AG08395 (cell line): ENCODE results near the gene SLC23A2.
"Not testable (repeated sequence)": the region's sequence is repeated elsewhere in the genome, so short reads cannot be mapped to it uniquely, and the experiment has no call there.

Source experiments
- DNase-seq: peaks from one replicate; pipeline ENCODE4 v3.0.0; 2012; ENCODE audit warnings: mixed read lengths, low spot score

The SLC23A2 gene

DNA sequence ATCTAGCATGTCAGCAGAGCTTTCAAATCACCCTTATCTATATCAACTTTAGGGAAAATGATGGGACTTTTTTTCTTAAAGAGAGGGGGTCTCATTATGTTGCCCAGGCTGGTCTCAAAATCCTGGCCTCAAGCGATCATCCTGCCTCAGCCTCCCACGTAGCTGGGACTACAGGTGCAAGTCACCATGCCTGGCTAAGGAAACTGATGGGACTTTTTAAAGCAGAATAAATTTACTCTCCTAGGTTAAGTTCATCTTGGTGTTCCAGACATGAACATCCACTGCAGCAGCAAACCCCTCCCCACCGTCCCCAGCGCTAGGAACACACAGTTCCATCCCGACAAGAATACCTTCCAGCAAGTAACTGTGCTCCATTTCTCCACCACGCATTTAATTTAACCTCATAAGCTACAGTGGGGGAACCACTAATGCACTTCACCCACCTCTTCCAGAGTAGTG is 64.9 kb downstream of the SLC23A2 start:
- DNase-seq = no peak

DNA sequence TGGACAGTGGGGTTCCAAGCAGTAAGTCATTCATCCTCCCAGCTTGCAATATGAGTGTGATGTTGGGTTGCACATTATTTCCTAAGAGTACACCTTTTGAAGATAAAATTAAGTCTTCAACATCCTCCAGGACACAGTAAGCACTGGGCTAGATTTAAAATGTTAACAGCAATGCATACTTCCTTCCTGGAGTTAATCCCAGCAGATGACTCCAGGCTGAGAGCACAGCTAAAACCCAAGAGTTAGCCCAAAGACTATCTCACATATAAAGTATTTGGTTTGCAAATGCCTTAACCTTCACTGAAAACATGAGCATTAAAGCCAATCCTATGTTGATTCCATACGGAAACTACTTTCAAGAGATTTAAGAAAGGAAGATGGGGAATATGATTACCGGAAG is 69.2 kb downstream of the SLC23A2 start:
- peak; percentile 35 for DNase-seq

DNA sequence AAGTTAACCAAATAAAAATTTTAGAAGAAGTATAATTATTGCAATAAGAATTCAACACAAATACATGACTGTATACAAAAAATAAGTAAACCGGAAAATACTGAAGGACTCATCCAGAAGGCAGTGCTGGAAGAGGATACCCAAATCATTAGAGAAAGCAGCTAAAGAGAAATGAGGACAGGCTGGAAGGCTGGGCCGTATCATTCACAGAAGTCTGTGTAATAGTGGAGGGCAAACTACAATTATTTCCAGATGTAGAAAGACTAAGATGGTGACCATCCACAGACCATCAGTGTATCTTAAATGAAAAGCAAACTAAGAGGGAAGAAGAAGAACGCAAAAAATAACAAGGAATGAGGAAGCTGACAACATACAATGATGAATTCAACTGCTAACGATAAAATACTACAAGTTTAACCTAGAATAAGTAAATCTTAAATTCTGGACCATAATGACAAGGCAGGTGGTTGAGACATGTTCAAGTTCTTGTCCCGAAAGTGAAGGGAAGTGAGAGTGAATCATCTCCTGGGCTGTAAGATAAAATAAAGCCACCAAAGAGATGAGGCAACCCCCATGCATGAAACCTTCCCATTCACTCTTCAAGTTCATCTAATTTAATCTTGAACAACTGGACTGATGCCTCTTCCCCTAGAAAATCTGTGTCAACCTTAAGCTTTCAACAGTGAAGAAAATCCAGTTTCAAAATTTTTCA is 71.5 kb downstream of the SLC23A2 start:
- peak; percentile 24 for DNase-seq

DNA sequence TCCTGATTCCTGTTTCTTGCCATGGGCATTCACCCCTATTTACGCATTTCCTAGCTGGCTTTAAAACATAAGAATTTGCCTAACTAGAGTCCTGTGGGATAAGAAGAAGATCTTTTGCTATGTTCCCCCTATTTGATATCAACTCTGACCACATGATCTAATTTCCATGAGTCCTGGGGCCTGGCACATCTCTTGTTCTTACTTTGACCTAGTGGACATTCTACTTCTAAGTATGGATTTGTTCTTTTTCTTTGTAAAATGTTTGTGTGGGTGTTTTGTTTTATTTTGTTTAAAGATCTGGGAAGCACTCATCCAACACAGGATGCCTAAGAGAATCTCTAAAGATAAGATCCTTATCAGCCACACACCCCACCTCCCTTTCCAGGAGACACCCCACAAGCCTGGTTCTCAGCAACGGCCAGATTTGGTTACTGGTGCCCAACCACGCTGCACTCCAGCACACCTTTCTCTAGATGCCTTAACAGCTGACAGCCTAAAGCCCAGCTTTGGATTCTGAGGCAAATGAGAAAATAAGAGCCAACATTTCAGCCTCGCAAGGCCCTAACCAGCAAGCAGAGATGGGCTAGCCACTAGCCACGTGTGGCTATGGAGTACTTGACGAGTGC is 74.7 kb downstream of the SLC23A2 start:
- DNase-seq = no peak

DNA sequence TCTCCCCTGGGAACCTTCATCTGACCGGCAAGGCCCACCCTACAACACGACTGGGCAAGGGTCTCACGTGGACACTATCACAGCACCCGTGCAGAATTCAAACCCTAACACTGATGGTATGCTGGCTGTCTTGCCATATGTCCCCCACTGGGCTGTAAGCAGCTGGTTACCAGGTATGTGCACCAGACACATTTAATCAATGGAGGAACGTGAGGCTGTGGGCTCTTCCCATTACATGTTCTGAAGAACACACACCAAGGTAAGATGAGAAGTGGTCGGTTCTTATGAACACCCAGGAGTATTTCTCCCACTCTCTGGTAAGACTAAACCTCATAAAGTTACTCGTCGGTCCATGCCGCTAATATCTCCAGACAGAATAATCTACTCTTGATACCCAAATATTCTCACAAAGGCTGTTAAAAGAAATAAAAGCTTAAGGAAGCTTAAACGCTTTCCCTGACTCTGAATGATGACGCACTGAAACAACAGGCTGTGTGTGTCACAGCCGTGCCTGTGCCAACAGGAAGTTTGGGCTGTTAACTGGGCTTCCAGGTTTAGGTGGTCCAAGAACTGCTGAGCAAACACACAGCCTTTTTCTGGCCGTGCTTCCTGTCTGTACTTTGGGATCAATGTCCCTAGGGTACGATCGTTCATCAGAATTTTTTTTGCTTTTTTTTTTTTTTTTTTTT is 75.3 kb downstream of the SLC23A2 start:
- peak; percentile 27 for DNase-seq

DNA sequence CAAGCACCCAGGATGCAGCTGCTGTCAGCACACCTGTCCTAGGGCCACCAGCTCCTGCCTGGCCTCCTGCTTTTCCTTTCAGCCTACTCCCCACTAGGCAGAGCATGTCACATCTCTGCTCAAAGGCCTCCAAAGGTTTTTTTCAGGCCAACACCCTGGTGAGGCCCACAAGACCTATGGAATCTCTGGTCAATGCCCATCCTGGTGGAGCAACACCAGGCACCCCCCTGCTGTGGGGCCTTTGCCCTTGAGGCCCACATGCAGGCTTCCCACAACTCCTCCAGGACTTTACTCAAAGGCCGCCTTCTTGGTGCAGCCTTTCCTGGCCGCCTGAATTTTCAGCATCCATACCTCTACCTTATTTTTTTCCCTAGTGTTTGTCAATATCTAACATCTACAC is 76.9 kb downstream of the SLC23A2 start:
- no peak for DNase-seq

DNA sequence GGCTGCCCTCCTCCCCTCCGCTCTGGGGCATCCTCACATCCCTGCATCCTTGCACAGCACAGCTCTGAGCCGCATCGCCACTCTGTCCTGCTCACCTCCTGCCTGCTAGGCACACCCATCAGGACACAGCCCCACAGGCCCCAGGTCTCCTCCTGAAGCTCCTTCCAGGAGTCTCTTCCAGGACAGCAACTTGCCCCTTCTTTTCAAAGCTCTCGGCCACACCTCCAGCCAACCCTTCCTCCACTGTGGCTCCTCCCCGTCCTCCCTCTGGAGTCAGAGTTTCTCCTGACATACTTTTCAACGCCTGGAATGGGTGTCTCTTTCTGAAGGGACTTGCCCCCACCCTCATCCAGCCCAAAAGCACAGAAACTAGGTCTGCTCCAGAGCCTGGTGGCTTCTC is 77.3 kb downstream of the SLC23A2 start:
- DNase-seq = no peak

DNA sequence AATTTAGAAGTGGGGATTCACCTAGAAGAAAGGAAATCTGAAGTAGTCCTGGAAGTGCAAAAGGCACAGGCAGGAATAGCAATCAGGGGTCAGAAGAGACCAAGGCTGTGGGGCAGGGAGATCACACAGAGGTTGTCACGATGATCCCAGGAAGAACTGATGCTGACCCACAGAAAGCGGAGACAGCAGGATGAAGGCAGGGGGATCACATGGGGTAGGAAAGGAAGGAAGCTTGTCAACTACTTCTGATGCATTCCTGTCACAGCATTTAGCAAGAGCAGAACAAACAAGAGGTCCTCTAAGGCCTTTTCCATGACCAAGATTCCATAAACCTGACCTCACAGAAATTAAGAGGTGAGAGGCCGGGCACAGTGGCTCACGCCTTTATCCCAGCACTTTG is 79.1 kb downstream of the SLC23A2 start:
- no peak for DNase-seq

DNA sequence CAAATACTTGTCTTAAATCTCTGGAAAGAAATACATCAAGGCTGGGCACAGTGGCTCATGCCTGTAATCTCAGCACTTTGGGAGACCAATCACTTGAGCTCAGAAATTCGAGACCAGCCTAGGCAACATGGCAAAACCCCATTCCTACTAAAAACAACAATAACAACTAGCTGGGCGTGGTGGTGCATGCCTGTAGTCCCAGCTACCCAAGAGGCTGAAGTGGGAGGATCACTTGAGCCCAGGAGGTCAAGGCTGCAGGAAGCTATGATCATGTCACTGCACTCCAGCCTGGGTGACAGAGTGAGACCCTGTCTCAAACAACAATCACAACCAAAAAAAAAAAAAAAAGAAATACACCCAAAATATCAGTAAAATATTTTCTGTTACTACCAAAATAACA is 80.0 kb downstream of the SLC23A2 start:
- not testable (repeated sequence) for DNase-seq

DNA sequence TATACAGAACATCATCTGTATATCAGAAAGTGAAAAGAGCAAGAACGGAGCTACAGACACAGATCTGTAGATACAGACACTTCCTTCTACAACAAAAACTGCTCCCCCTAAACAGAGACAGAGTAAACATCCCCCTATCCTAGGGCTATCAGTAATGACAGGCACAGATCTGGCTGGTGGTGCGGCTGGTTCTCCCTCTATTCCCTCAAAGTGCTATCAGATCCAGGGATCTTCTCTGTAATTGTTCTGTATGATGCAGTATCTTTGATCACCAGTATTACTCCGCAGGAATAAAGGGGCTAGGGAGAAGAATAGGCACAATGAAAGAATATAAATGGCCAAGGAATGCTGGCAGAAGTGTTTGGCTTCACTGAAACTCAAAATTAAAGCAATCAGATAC is 80.7 kb downstream of the SLC23A2 start:
- no peak for DNase-seq

DNA sequence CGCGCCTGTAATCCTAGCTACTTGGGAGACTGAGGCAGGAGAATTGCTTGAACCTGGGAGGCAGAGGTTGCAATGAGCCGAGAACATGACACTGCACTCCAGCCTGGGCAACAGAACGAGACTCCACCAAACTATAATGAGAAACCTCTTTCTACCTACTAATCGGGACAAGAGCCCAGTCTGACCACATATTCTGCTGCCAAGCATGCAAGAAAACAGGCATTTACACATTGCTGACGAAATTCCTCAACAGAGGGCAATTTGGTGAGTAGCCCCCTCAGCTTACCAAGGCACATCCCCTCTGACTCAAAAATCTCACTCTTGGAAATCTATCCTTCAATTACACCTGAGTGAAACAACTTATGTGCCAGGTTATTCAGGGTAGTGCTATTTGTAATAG is 81.2 kb downstream of the SLC23A2 start:
- no peak for DNase-seq

DNA sequence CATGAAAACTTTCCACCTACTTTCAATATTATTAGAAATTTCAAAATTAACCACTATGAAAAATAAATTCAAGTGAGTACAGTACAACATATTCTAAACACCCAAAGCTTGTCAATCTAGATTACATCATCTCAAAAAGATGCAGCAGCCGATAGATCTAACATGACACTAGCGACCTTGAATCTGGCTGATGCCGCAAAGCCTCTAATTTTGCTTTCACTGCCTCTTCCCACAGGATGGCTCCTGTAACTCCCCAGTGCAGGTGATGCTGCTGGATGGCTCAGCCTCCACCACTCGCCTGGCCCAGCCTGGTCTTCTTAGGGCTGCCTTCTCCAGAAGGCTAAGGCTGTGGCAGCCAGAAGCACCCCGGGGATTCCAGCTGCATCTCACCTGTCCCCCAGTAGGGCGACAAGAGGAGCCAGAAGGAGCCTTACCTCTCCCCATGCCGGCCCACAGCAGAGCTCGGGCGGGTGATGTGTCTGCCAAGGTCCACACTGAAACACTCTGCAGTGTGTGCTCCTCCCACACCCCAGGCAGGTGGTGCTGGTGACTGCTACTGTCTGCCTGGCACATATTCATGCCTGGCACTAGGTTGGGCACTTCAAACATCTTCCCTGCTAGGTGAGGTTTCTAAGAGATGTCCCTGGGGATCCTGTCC is 82.1 kb downstream of the SLC23A2 start:
- DNase-seq = no peak

DNA sequence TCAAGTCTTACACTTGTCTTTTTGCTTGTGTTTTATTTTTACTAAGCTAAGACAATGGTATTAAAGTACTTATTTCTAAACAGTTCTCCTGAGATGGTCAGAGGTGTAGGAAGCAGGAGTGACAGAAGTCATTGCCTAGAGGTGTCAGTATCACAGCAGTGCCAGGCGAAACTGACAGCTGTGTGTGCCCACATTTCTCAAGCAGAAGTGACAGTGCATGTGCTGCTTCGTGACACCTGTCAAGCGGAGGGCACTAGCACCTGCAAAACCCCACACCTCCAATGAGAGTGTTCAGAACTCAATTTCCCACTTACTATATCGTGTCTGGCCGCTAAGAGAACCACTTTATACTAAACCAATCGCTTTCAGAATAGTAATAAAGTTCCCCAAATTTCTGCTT is 82.8 kb downstream of the SLC23A2 start:
- DNase-seq = no peak

DNA sequence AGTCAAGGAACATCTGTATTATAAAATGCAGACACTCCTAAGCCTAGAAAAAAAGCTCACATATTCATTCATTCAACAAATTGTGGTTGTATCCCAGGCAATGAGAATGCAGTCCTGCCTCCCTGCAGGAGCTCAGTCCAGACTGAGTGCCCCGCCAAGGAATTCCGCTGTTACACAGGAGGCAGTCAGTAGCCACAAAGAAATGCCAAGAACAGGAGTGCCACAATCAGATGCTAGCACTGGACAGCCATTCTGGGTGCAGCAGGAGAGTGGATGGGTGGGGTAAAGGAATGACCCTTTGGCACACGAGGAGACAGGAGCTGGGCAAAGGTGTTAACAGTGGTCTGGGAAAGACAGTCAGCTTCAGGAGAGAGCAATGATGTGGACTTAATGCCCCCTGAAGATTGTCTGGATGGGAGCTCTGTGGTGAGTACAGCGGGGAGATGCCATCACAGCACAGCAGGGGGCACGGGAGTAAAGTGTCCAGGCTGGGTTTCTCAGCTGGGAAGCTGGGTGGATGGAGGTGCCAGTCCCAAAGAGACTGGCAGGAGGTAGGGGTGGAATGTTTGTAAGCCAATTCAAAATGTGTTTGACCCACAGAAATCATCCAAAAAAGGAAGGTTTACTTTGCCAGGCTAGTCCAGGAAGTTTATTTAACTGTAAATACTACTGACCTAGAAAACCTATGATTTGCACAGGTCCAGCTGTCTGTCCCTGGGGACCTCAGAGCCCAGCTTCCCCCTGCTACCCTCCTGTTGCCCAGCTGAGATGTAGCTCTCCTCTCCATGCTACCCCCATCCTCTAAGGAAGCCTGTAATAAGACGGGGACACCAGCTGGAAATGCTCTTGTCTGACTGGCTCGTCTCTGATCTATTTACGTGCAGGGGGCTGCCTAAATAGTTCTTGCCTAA is 84.1 kb downstream of the SLC23A2 start:
- peak; percentile 17 for DNase-seq

DNA sequence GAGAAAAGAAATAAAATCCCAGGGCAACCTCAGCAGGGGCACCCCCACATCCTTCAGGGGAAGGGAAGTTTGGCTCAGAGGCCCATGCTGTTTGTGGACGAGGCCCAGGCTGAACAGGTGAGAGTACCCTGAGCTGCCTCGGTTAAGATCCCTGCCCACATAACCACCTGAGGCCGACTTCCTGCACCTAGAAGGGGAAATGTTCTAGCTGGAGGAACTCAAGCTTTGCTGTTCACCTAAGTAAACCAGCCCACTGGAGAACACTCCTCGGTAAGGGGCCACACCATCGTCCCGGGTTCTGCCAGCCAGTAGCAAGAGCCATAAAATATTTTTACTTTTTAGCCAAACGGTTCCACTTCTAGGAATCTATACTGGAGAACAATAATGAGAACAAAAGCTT is 88.2 kb downstream of the SLC23A2 start:
- no peak for DNase-seq

DNA sequence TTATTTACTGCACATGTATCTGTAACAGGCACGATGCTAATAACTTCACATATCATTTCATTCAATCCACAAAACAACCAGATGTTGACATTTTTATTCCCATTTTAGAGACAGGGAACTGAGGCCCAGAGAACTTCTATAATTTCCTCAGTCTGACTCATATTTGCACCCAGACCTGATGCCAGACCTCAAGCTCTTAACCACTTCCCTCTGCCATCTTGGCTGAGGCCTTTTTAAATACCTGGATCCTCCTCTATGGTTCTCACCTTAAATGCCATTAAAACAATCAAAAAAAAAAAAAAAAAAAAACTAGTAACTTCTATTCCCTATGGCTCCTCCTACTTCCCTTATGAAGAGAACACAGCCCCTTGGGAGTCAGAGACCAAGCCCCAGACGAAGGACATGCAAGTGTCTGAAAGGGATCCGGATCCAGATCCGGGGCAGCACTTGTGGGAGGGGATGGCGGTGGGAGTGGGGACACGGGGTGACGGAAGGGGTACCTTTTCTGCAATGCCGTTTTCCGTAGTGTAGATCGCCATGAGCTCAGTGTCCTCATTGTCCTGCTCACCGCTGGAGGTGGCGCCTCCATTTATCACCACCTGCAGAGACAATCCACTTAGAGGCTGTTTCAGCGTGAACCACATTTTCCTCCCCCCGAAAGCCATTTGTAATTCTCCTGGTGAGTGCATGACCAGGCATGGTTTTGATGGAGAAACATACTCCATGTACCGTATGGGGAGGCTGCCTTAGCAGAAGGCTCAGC is 88.7 kb downstream of the SLC23A2 start:
- no peak for DNase-seq

DNA sequence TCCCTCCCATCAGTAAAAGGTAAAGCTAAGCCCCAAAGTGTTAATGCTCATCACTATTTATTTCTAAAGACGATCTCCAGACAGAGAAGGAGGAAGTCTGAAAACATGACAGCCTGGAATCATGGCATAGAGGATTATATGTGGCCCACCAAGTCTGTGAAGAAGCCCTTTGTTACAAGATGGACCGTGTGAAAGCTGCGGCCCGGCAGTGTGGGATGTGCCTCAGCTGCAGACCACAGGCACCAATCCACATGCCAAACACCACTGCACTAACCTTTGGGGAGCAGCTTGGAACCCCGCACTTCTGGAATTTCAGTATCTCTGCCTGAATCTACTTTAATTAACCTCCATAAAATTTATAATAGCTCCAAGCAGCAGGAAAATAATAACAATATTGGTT is 90.4 kb downstream of the SLC23A2 start:
- DNase-seq = no peak

DNA sequence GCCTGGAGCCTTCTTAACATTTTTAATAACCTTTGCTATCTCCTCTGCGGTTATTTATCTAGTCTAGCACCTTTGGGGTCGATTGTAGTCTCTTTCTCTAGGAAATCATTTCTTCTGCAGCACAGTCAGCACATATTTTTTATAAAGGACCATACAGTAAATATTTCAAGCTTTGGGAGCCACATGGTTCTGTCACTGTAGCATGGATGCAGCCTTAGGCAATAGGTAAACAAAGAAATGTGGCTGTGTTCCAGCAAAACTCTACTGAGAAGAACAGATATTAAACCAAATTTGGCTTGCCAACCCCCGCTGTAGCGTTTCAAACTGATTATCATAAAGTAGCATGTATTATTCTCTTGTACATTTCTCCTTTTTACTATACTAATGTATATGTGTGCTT is 95.7 kb downstream of the SLC23A2 start:
- no peak for DNase-seq

DNA sequence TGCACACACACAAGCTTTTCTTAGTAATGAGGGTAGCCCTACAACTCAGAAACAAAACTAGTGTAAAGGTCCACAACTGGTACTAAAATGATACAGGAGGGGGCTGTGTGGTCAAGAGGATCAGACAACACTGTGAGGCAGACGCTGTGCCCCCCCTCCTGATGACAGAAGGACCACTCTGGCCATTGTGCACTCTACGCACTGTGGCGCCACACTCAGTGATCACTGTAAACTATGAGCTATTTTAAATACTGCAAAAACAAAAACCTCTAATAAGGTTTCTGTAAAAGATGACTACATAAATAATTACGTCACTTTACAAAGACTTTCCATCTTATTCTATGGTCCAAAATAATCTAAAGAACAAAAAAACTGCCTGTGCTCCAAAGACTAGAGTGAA is 96.1 kb downstream of the SLC23A2 start:
- no peak for DNase-seq

DNA sequence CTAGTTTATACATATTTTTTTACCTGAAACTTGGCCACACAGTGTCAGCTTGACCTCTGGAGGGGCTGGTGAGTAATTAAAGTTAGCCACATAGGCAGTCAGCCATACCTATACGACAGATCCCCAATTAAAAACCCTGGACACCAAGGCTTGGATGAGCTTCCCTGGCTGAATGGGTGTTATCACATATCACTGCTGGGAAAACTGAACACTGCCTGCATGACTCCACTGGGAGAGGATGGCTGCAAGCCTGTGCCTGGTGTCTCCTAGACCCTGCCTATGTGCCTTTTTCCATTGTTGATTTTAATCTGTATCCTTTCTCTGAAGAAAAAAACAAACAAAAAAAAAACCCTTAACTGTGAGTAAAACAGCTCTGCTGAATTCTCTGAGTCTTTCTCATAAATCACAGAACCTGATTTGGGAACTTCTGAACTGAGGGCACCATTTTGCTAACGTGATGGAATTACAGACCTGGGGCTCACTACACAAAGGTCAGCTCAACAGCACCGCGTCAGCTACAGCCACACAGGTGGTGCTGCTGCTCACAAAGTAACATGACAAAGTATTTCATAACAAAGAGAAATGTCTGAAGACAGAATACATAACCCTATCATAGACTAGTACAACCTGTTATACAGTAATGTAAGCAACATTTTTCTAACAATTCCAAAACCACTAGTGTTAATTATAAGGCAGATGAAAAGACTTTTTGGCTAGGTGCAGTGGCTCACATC is 97.0 kb downstream of the SLC23A2 start:
- no peak for DNase-seq
